Mesothelial cell of epicardium (in vitro differentiated cells): ENCODE measurements around the gene TMEM269. TPM values are rescaled to one million over a fixed set of nuclear protein-coding genes. Genes with fewer than 3 reads are reported as not detected.
"Not testable (repeated sequence)": the region's sequence is repeated elsewhere in the genome, so short reads cannot be mapped to it uniquely, and the experiment has no call there.

Experiments
- DNase-seq, 2 experiments: peaks; one replicate each; pipeline ENCODE4 v3.0.0; 2021; ENCODE audit warnings: low spot score in 2 of 2; ENCODE audit not compliant: unreplicated experiment in 2 of 2
- H3K27ac Mint-ChIP-seq: 2 replicates; pipeline ENCODE4 v1.8.0; 2021; ENCODE audit warnings: mixed read lengths
- H3K27me3 Mint-ChIP-seq: 2 replicates; pipeline ENCODE4 v1.8.0; 2021; ENCODE audit warnings: low read depth, mixed read lengths
- H3K36me3 Mint-ChIP-seq: 2 replicates; pipeline ENCODE4 v1.8.0; 2021; ENCODE audit warnings: mixed read lengths
- H3K4me1 Mint-ChIP-seq: 2 replicates; pipeline ENCODE4 v1.8.0; 2021; ENCODE audit warnings: mixed read lengths
- H3K4me3 Mint-ChIP-seq: 2 replicates; pipeline ENCODE4 v1.8.0; 2021; ENCODE audit warnings: mild to moderate bottlenecking, moderate library complexity, mixed read lengths
- H3K9me3 Mint-ChIP-seq: 2 replicates; pipeline ENCODE4 v1.8.0; 2021; ENCODE audit warnings: mixed read lengths
- total RNA-seq: library from RNA; stranded (reverse); gene quantifications from 3 replicates; pipeline ENCODE4 v1.2.1, GENCODE V29; 2021
- TF ChIP-seq, protein P1 (sequence below): fragments of 200-600 bp; sonication (generic); IDR thresholded peaks from one replicate; pipeline ENCODE4 v1.5.0; 2021; ENCODE audit warnings: antibody characterized with exemption; ENCODE audit not compliant: unreplicated experiment

The TMEM269 gene
- total RNA-seq, 1 donor from 2014 or later = 0.98 TPM

DNA sequence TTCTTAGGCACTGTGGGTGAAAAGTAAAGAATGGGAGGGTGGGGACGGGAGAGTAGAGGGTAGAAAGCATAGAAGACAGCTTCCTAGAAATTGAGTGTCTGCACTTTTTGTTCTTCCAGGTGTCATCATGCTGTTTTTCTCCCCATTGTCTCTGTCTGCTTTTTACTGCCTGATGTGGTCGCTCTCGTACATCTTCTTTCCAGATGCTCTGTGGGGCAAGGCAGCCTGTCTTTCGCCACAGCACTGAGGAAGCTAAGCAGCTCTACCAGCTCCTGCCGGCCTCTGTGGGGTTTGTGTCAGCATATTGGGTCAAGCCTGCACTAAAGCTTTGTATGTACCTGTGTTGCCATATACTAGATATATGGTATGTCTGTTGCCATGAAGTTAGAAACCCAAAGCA, 13.2 kb downstream of the TMEM269 start:
- TF ChIP-seq, protein P1, sequence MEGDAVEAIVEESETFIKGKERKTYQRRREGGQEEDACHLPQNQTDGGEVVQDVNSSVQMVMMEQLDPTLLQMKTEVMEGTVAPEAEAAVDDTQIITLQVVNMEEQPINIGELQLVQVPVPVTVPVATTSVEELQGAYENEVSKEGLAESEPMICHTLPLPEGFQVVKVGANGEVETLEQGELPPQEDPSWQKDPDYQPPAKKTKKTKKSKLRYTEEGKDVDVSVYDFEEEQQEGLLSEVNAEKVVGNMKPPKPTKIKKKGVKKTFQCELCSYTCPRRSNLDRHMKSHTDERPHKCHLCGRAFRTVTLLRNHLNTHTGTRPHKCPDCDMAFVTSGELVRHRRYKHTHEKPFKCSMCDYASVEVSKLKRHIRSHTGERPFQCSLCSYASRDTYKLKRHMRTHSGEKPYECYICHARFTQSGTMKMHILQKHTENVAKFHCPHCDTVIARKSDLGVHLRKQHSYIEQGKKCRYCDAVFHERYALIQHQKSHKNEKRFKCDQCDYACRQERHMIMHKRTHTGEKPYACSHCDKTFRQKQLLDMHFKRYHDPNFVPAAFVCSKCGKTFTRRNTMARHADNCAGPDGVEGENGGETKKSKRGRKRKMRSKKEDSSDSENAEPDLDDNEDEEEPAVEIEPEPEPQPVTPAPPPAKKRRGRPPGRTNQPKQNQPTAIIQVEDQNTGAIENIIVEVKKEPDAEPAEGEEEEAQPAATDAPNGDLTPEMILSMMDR = no peak
- Mint-ChIP-seq H3K27me3 (no peaks in the 10 kb centered on the region), H3K36me3 (no peaks in the 10 kb centered on the region), H3K4me1 (no peaks in the 10 kb centered on the region), H3K27ac (no peak overlapping the region), H3K4me3 (no peak overlapping the region), H3K9me3 (no peaks in the 10 kb centered on the region)
- DNase-seq = no peak

DNA sequence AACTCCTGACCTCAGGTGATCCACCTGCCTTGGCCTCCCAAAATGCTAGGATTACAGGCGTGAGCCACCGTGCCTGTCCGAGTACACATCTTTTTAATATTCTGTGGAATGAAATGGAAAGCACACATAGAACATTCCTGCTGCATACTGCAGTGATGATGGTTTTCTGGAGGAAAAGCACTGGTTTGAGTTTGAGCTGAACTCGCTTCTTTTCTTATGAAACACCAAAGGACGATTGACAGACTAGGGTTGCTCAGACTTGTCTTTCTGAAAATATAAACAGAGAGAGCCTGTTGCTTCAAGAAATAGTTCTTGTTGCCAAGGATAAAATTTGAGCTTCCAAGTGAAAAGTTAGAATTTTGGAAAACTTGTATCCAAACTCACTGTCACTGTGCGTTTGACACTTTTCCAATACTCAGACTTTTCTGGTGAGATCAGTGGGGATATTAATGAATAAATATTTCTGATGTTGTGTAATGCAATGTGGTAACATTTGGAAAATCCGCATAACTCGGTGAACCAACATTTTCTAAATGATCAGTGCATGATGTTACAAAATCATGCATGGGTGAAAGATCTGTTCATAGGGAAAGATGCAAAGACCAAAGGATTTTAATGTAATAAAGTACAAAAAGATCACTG, 17.2 kb downstream of the TMEM269 start:
- H3K36me3 Mint-ChIP-seq = peaks cover 18% of the 10 kb centered on the region
- H3K4me3 Mint-ChIP-seq = no peak overlapping the region
- H3K27ac Mint-ChIP-seq = no peak overlapping the region
- peaks cover 6% of the 10 kb centered on the region for H3K9me3 Mint-ChIP-seq
- no peak for DNase-seq
- H3K4me1 Mint-ChIP-seq = no peaks in the 10 kb centered on the region
- H3K27me3 Mint-ChIP-seq = no peaks in the 10 kb centered on the region
- TF ChIP-seq, protein P1 = no peak

DNA sequence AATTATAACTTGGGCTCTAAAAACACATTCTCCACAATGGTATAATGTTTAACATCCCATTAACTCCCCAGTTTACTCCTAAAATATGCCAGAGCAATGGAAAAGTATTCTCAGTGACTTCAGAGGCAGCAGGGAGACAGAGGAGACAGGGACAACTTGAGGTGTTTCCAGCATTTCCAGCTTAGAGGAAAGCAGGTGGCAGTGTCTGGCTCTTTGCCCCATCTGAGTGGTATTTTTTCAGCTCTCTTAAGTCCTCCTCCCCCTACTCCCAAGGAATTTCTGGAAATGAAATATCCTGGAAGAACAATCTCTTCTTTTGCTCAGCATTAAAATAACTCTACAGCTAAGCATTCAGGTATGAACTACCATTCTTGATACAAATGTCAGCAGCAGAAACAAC, 21.4 kb downstream of the TMEM269 start:
- TF ChIP-seq, protein P1 = no peak
- peaks cover 6% of the 10 kb centered on the region for H3K9me3 Mint-ChIP-seq
- peaks cover 22% of the 10 kb centered on the region for H3K36me3 Mint-ChIP-seq
- H3K27me3 Mint-ChIP-seq = no peaks in the 10 kb centered on the region
- no peaks in the 10 kb centered on the region for H3K4me1 Mint-ChIP-seq
- no peak overlapping the region for H3K27ac Mint-ChIP-seq
- DNase-seq = no peak
- H3K4me3 Mint-ChIP-seq = no peak overlapping the region

DNA sequence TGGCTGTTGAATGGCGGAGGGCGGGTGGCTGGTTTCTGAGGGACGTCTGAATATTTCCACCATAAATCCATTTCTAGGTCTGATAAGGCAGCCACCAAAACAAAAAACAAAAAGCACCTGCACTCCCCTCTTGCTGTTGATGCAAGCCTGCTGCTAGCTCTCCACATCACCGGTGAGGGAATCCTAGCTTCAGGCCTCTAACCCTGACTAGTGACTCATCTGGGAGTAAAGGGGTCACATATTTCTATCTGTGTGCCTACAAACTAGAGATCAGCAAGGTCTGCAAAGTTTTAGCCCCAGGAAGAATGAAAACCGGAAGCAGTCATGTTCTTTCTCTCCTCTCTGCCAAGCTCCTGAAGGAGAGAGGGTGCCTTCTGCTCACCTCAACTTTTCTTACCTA, 21.8 kb downstream of the TMEM269 start:
- Mint-ChIP-seq H3K27ac (no peak overlapping the region), H3K4me3 (no peak overlapping the region), H3K27me3 (no peaks in the 10 kb centered on the region), H3K4me1 (peaks cover 2% of the 10 kb centered on the region), H3K9me3 (peaks cover 6% of the 10 kb centered on the region), H3K36me3 (peaks cover 25% of the 10 kb centered on the region)
- TF ChIP-seq, protein P1 = no peak
- no peak for DNase-seq

DNA sequence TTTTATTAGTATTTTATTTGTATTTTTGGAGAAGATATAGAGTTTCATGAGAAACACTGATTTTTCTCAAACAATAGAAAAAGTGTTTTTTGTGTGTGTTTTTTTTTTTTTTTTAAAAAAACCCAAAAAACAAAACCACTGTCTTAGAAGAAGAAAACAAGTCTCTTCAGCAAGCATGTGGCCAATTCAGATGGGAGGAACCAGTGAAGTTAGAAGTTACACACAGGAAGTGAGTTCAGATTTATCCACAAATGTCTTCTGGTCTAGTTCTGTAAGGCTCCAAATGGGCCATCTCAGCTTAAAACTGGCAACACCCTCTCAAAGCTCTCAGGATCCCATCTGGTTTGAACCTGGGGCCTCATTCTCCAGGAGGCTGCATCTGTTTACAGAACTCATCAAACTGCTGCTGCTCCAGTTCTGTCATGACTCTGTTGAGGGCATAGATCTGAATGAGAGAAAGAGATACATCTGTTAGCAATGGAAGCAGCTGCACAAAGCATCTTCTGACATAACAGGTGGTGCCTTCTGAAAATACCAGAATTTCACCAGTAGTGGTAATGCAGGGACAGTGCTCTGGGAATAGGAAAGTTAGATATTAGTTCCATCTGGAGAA, 22.4 kb downstream of the TMEM269 start:
- TF ChIP-seq, protein P1 = no peak
- Mint-ChIP-seq H3K9me3 (peaks cover 6% of the 10 kb centered on the region), H3K27ac (no peak overlapping the region), H3K4me3 (no peak overlapping the region), H3K27me3 (no peaks in the 10 kb centered on the region), H3K4me1 (peaks cover 2% of the 10 kb centered on the region), H3K36me3 (peaks cover 26% of the 10 kb centered on the region)
- DNase-seq = no peak

DNA sequence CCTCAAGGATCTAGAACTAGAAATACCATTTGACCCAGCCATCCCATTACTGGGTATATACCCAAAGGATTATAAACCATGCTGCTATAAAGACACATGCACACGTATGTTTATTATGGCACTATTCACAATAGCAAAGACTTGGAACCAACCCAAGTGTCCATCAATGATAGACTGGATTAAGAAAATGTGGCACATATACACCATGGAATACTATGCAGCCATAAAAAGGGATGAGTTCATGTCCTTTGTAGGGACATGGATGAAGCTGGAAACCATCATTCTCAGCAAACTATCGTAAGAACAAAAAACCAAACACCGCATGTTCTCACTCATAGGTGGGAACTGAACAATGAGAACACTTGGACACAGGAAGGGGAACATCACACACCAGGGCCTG, 30.0 kb downstream of the TMEM269 start:
- H3K4me3 Mint-ChIP-seq, H3K9me3 Mint-ChIP-seq, H3K27ac Mint-ChIP-seq, H3K36me3 Mint-ChIP-seq, H3K27me3 Mint-ChIP-seq, DNase-seq: not testable (repeated sequence)
- H3K4me1 Mint-ChIP-seq = peaks cover 15% of the 10 kb centered on the region
